GM18502 (cell line): Measurements from ENCODE around the gene ITPKC.
"Not testable (repeated sequence)": the region's sequence is repeated elsewhere in the genome, so short reads cannot be mapped to it uniquely, and the experiment has no call there.

Experiments
- ATAC-seq: cut with Tn5 transposase; IDR thresholded peaks from one replicate; pipeline ENCODE4 v1.9.1; 2021; ENCODE audit warnings: mild to moderate bottlenecking; ENCODE audit not compliant: unreplicated experiment, poor library complexity

The ITPKC gene

GRCh38 chr19:40713939-40714338 lies 3.0 kb upstream of the ITPKC start:
- no peak for ATAC-seq

GRCh38 chr19:40714441-40715299 lies 2.2 kb upstream of the ITPKC start:
- ATAC-seq: peak; percentile 58

- no peak for ATAC-seq
Measured at GRCh38 chr19:40716031-40716481, 856 bp upstream of the ITPKC start.

GRCh38 chr19:40717325-40717879 lies 490 bp downstream of the ITPKC start:
- ATAC-seq: no peak

GRCh38 chr19:40717880-40718773 lies 1.2 kb downstream of the ITPKC start:
- ATAC-seq: no peak

- ATAC-seq: no peak
Measured at GRCh38 chr19:40718774-40719391, 2.0 kb downstream of the ITPKC start.

- ATAC-seq: no peak
Measured at GRCh38 chr19:40719414-40719894, 2.5 kb downstream of the ITPKC start.

GRCh38 chr19:40721140-40721486 lies 4.2 kb downstream of the ITPKC start:
- ATAC-seq: no peak

- ATAC-seq: no peak
Measured at GRCh38 chr19:40721936-40722661, 5.2 kb downstream of the ITPKC start.

- no peak for ATAC-seq
Measured at GRCh38 chr19:40723661-40724254, 6.8 kb downstream of the ITPKC start.

- no peak for ATAC-seq
Measured at GRCh38 chr19:40724315-40724714, 7.4 kb downstream of the ITPKC start.

- no peak for ATAC-seq
Measured at GRCh38 chr19:40724855-40725254, 7.9 kb downstream of the ITPKC start.

GRCh38 chr19:40726279-40726678 lies 9.4 kb downstream of the ITPKC start:
- no peak for ATAC-seq

- not testable (repeated sequence) for ATAC-seq
Measured at GRCh38 chr19:40730065-40730464, 13.2 kb downstream of the ITPKC start.

- not testable (repeated sequence) for ATAC-seq
Measured at GRCh38 chr19:40732304-40732703, 15.4 kb downstream of the ITPKC start.

- no peak for ATAC-seq
Measured at GRCh38 chr19:40733149-40733548, 16.2 kb downstream of the ITPKC start.

- ATAC-seq: no peak
Measured at GRCh38 chr19:40735013-40735771, 18.3 kb downstream of the ITPKC start.

- no peak for ATAC-seq
Measured at GRCh38 chr19:40736661-40737060, 19.7 kb downstream of the ITPKC start.
